ENCODE measurements around the gene CENPP.

GRCh38 chr9:92315456-92315855 lies 10.3 kb upstream of the CENPP start:
- TF ChIP-seq POLR2A (IDR thresholded peaks at IDR 0.05; ENCODE audit: low read depth, low read length), result no peak
- TF ChIP-seq POLR2AphosphoS5 (IDR thresholded peaks at IDR 0.05; ENCODE audit: low read depth, low read length), result no peak
- no peak for TF ChIP-seq SPI1 (IDR thresholded peaks at IDR 0.05; ENCODE audit: low read depth, low read length)
